Uterus (tissue), 4 donors: ENCODE results near the gene ALOX12B. TPM values are rescaled to one million over a fixed set of nuclear protein-coding genes. Genes with fewer than 3 reads are reported as not detected.

Source experiments
- DNase-seq, 2 donors: peaks; one replicate each; pipeline ENCODE4 v3.0.0-alpha.2; 2019 to 2020
- H3K27ac ChIP-seq, 2 donors: fragments of 200-600 bp; sonication (generic); 1 replicate in 1 of 2; 2 replicates in 1 of 2; pipeline ENCODE4 v1.5.1; 2016 to 2018
- H3K27me3 ChIP-seq, 2 donors: fragments of 200-600 bp; sonication (generic); one replicate each; pipeline ENCODE4 v1.5.1; 2018 to 2019; ENCODE audit warnings: control low read depth in 1 of 2
- H3K36me3 ChIP-seq, 2 donors: fragments of 200-600 bp; sonication (generic); one replicate each; pipeline ENCODE4 v1.5.1; 2019; ENCODE audit warnings: control low read depth in 1 of 2
- H3K4me1 ChIP-seq, 2 donors: fragments of 200-600 bp; sonication (generic); one replicate each; pipeline ENCODE4 v1.5.1; 2018 to 2019; ENCODE audit warnings: control low read depth in 1 of 2
- H3K4me3 ChIP-seq, 2 donors: fragments of 200-600 bp; sonication (generic); 1 replicate in 1 of 2; 2 replicates in 1 of 2; pipeline ENCODE4 v1.5.1; 2018 to 2019; ENCODE audit warnings: mild to moderate bottlenecking in 1 of 2
- H3K9me3 ChIP-seq, 2 donors: fragments of 200-600 bp; sonication (generic); one replicate each; pipeline ENCODE4 v1.5.1; 2019; ENCODE audit warnings: control low read depth in 1 of 2
- CTCF ChIP-seq, 4 experiments: fragments of 200-600 bp in 2 of 4; fragments of 450-650 bp in 2 of 4; sonication (generic) in 2 of 4; IDR thresholded peaks; one replicate each; pipeline ENCODE4 v1.5.1; 2016 to 2019; ENCODE audit warnings: antibody characterized with exemption in 4 of 4, mild to moderate bottlenecking in 2 of 4, moderate library complexity in 1 of 4
- POLR2A ChIP-seq, 2 donors: fragments of 450-650 bp; IDR thresholded peaks; one replicate each; pipeline ENCODE4 v1.6.1; 2016; ENCODE audit warnings: antibody characterized with exemption in 2 of 2, mild to moderate bottlenecking in 1 of 2, moderate library complexity in 1 of 2
- intact Hi-C: fragments of 100-400 bp; cut with DNase I; formaldehyde crosslinking; loops from one replicate; pipeline ENCODE4 v1.15.1; 2023; ENCODE audit warnings: low total_unique reads
- total RNA-seq, 4 donors: library from RNA; depleted of rRNA in 3 of 4; stranded (reverse); fragments of >200 nt in 3 of 4; gene quantifications; one replicate each; pipeline versions ENCODE4 v1.1.0 to v1.2.4, GENCODE V29; 2014 to 2023
- donor health status: DM: yes; HTN: yes; CAD: no.

Gene ALOX12B
- total RNA-seq, 4 donors from 2014 or later, result not detected

GRCh38 chr17:8100111-8100510 lies 12.6 kb upstream of the ALOX12B start:
- TF ChIP-seq POLR2A (IDR thresholded peaks at IDR 0.05), result no peak
- no peak for TF ChIP-seq CTCF (IDR thresholded peaks at IDR 0.05)
- intact Hi-C loops, result no loop called here
- no peaks in the 10 kb centered on the region for H3K27me3 ChIP-seq
- no peak for DNase-seq
- no peak overlapping the region for H3K4me3 ChIP-seq
- H3K36me3 ChIP-seq, result no peaks in the 10 kb centered on the region
- H3K4me1 ChIP-seq, result no peaks in the 10 kb centered on the region
- H3K9me3 ChIP-seq, result no peaks in the 10 kb centered on the region
- no peak overlapping the region for H3K27ac ChIP-seq

- Histone ChIP-seq H3K9me3 (no peaks in the 10 kb centered on the region), H3K4me1 (no peaks in the 10 kb centered on the region), H3K4me3 (no peak overlapping the region), H3K27me3 (no peaks in the 10 kb centered on the region), H3K27ac (no peak overlapping the region), H3K36me3 (no peaks in the 10 kb centered on the region)
- TF ChIP-seq CTCF (IDR thresholded peaks at IDR 0.05) (no peak), POLR2A (IDR thresholded peaks at IDR 0.05) (no peak)
- intact Hi-C loops, result no loop called here
- DNase-seq, result no peak
These were observed 9.0 kb upstream of the ALOX12B start for GRCh38 chr17:8096541-8096940.

- Histone ChIP-seq H3K4me1 (no peaks in the 10 kb centered on the region), H3K36me3 (no peaks in the 10 kb centered on the region), H3K27me3 (no peaks in the 10 kb centered on the region), H3K9me3 (no peaks in the 10 kb centered on the region), H3K27ac (no peak overlapping the region), H3K4me3 (no peak overlapping the region)
- intact Hi-C loops, result no loop called here
- DNase-seq, result no peak
- TF ChIP-seq CTCF (IDR thresholded peaks at IDR 0.05) (no peak), POLR2A (IDR thresholded peaks at IDR 0.05) (no peak)
These were observed 7.8 kb upstream of the ALOX12B start for GRCh38 chr17:8095361-8095760.

GRCh38 chr17:8091033-8091687 lies 3.6 kb upstream of the ALOX12B start:
- H3K9me3 ChIP-seq, result no peaks in the 10 kb centered on the region
- TF ChIP-seq POLR2A (IDR thresholded peaks at IDR 0.05) (no peak), CTCF (IDR thresholded peaks at IDR 0.05) (no peak)
- H3K36me3 ChIP-seq, result no peaks in the 10 kb centered on the region
- no peak overlapping the region for H3K4me3 ChIP-seq
- intact Hi-C loops, result no loop called here
- no peak for DNase-seq
- no peak overlapping the region for H3K27ac ChIP-seq
- no peaks in the 10 kb centered on the region for H3K27me3 ChIP-seq
- H3K4me1 ChIP-seq, result no peaks in the 10 kb centered on the region

GRCh38 chr17:8089728-8090127 lies 2.2 kb upstream of the ALOX12B start:
- no peak overlapping the region for H3K27ac ChIP-seq
- no peaks in the 10 kb centered on the region for H3K36me3 ChIP-seq
- no peak overlapping the region for H3K4me3 ChIP-seq
- intact Hi-C loops, result no loop called here
- no peaks in the 10 kb centered on the region for H3K27me3 ChIP-seq
- no peak for TF ChIP-seq POLR2A (IDR thresholded peaks at IDR 0.05)
- no peak for TF ChIP-seq CTCF (IDR thresholded peaks at IDR 0.05)
- DNase-seq, result no peak
- no peaks in the 10 kb centered on the region for H3K9me3 ChIP-seq
- no peaks in the 10 kb centered on the region for H3K4me1 ChIP-seq
